ENCODE measurements around the gene SLC4A5. TPM values are rescaled to one million over a fixed set of nuclear protein-coding genes. Genes with fewer than 3 reads are reported as not detected.
A peak's percentile ranks its signal among the peaks of the same experiment; 100 is the strongest.

Gene SLC4A5
- total RNA-seq: 1 to 10 TPM; 2.2 to 4.4 TPM

GRCh38 chr2:74343316-74343715 lies at the start of gene SLC4A5:
Gene SLC4A5, minus strand, starts transcription at chr2:74343416. Its CDS starts 28,393 bp downstream, at chr2:74315023.
- Mint-ChIP-seq H3K4me3 (no peak within 1 kb of the TSS), H3K9me3 (no peaks in the 10 kb centered on the region), H3K4me1 (peaks cover 6% of the 10 kb centered on the region), H3K36me3 (ENCODE audit: low read depth) (no peaks in the 10 kb centered on the region), H3K27ac (no peak within 1 kb of the TSS), H3K27me3 (no peaks in the 10 kb centered on the region)
- no peak for ATAC-seq (replicated peaks)

DNA sequence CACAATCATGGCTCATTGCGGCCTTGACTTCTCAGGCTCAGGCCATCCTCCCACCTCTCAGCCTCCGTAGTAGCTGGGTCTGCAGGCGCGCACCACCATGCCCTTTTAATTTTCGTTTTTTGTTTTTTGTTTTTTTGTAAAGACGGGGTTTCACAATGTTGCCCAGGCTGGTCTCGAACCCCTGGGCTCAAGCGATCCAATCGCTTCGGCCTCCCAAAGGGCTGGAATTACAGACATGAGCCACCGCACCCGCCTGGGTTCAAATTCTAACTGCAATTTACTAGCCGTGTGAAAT lies 49.2 kb upstream of the SLC4A5 start:
- no peak overlapping the region for H3K4me3 Mint-ChIP-seq
- peak overlapping the region; percentile 97 for H3K27ac Mint-ChIP-seq

DNA sequence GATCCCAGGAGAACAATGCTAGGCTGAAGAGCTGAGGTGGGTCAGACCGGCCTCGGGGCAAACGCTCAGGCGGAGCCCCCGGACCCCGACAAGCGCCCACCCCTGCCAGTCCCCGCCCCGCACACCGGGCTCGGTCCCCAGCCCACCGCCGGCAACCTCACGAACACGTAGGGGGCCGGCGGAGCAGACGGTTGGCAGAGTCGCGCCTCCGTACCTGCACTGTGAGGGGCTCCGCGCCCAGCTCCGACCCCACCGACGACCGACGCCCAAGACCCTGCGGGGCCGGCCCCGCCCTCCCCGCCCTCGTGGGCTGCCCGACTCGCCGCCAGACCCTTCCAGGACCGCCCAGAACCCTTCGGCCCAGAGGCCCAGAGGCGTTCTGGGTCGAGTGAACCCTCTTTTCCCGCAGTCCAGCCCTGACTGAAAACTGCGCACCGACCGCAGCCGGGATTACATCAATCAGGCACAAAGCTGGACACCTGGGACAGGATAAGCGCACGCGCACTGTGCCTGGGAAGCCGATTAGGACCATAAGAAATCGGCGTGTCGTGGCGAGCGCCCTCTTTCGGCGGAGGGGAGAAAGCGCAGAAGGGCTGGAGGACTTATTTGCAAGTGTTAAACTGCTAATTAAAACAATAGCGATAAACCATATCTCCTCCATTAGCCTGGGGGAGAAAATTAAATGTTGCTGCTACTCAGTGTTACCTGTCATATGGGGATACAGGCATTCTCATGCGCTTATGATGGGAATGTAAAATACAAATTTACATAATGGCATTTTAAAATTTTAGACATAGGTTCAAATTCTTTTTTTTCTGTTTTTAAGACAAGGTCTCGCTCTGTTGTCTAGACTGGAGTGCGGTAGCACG lies 48.6 kb upstream of the SLC4A5 start:
- Mint-ChIP-seq H3K27ac (peak overlapping the region; percentile 97), H3K4me3 (no peak overlapping the region), H3K27me3 (peaks cover 4% of the 10 kb centered on the region), H3K9me3 (no peaks in the 10 kb centered on the region), H3K4me1 (no peaks in the 10 kb centered on the region), H3K36me3 (ENCODE audit: low read depth) (no peaks in the 10 kb centered on the region)
- peak; percentile 69 for ATAC-seq (replicated peaks)

More for the DNA sequence above, 49.2 kb upstream of the SLC4A5 start:
- Mint-ChIP-seq H3K9me3 (no peaks in the 10 kb centered on the region), H3K4me1 (no peaks in the 10 kb centered on the region), H3K36me3 (ENCODE audit: low read depth) (no peaks in the 10 kb centered on the region), H3K27me3 (peaks cover 4% of the 10 kb centered on the region)
- ATAC-seq (replicated peaks): no peak

DNA sequence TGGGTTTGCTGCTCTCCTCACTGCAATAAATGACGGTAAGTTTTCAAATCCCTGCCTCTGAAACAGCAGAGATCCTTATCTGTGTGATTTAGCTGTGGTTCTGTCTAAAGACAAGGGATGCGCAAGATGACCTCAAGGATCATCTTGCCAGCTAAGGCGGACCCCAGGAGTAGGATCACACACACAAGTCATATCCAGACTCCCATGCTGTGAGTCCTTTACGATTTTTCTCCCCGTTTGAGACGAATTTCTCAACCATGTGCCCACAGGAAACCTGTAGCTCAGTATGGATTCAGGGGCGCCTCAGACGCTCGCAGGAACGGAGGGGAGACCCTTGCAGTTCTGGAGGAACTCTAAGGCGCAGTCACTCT lies 48.0 kb upstream of the SLC4A5 start:
- no peak overlapping the region for H3K4me3 Mint-ChIP-seq
- H3K4me1 Mint-ChIP-seq: no peaks in the 10 kb centered on the region
- H3K27ac Mint-ChIP-seq: peak overlapping the region; percentile 97
- no peaks in the 10 kb centered on the region for H3K36me3 Mint-ChIP-seq (ENCODE audit: low read depth)
- ATAC-seq (replicated peaks): peak; percentile 23
- H3K9me3 Mint-ChIP-seq: no peaks in the 10 kb centered on the region
- peaks cover 4% of the 10 kb centered on the region for H3K27me3 Mint-ChIP-seq

GRCh38 chr2:74390606-74391005 lies 47.4 kb upstream of the SLC4A5 start:
- no peaks in the 10 kb centered on the region for H3K9me3 Mint-ChIP-seq
- peaks cover 4% of the 10 kb centered on the region for H3K27me3 Mint-ChIP-seq
- no peak overlapping the region for H3K4me3 Mint-ChIP-seq
- peak overlapping the region; percentile 97 for H3K27ac Mint-ChIP-seq
- no peaks in the 10 kb centered on the region for H3K36me3 Mint-ChIP-seq (ENCODE audit: low read depth)
- no peaks in the 10 kb centered on the region for H3K4me1 Mint-ChIP-seq
- ATAC-seq (replicated peaks): no peak

- ATAC-seq (replicated peaks): peak; percentile 78
- peaks cover 2% of the 10 kb centered on the region for H3K36me3 Mint-ChIP-seq (ENCODE audit: low read depth)
- no peaks in the 10 kb centered on the region for H3K4me1 Mint-ChIP-seq
- no peaks in the 10 kb centered on the region for H3K9me3 Mint-ChIP-seq
- H3K27ac Mint-ChIP-seq: no peak overlapping the region
- no peak overlapping the region for H3K4me3 Mint-ChIP-seq
- no peaks in the 10 kb centered on the region for H3K27me3 Mint-ChIP-seq
Measured at GRCh38 chr2:74387346-74387745, 44.1 kb upstream of the SLC4A5 start.

DNA sequence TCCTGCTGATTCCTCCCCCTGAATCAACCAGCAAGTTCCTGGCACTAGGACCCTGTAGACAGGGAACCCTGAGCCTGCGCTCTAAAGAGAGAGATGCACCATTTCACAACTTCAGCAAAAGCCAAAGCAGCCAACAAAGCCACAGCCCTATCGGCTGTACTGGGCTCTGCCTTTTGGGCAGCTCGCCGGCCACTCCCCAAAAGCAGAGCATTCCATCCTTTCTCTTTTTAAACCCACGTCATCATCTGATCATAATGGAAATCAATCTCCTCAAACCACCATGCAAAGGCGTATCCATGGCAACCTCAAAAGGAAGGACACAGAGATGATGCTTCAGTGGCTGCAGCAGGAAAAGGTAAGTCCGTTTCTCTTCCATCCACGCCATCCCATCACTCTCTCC lies 42.2 kb upstream of the SLC4A5 start:
- H3K27ac Mint-ChIP-seq: no peak overlapping the region
- H3K9me3 Mint-ChIP-seq: no peaks in the 10 kb centered on the region
- H3K27me3 Mint-ChIP-seq: no peaks in the 10 kb centered on the region
- no peak for ATAC-seq (replicated peaks)
- H3K4me1 Mint-ChIP-seq: peaks cover 13% of the 10 kb centered on the region
- H3K36me3 Mint-ChIP-seq (ENCODE audit: low read depth): peaks cover 13% of the 10 kb centered on the region
- no peak overlapping the region for H3K4me3 Mint-ChIP-seq

DNA sequence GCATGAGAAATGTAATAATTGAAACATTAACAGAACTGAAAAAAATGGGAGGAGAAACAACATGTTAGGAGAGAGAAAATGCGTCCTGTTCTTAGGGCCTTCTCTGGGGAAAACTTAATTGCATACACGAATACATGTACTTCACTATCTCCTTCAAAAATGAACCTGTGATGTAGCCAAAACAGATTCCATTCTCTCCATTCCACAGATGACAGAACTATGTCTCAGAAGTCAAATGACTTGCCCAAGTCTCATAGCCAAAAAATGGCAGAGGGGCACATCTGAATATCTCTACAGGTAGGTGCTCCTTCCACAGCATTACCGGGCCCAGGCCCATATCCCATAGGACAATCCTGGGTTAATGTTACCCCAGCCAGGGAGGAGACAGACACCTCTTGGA lies 40.8 kb upstream of the SLC4A5 start:
- H3K4me1 Mint-ChIP-seq: peaks cover 17% of the 10 kb centered on the region
- no peak for ATAC-seq (replicated peaks)
- H3K27ac Mint-ChIP-seq: no peak overlapping the region
- no peak overlapping the region for H3K4me3 Mint-ChIP-seq
- H3K36me3 Mint-ChIP-seq (ENCODE audit: low read depth): peaks cover 13% of the 10 kb centered on the region
- H3K9me3 Mint-ChIP-seq: no peaks in the 10 kb centered on the region
- no peaks in the 10 kb centered on the region for H3K27me3 Mint-ChIP-seq

- Mint-ChIP-seq H3K4me3 (no peak overlapping the region), H3K4me1 (peaks cover 21% of the 10 kb centered on the region), H3K36me3 (ENCODE audit: low read depth) (peaks cover 18% of the 10 kb centered on the region), H3K9me3 (no peaks in the 10 kb centered on the region), H3K27me3 (no peaks in the 10 kb centered on the region), H3K27ac (no peak overlapping the region)
- no peak for ATAC-seq (replicated peaks)
Measured at GRCh38 chr2:74383254-74383653, 40.0 kb upstream of the SLC4A5 start.

- Mint-ChIP-seq H3K36me3 (ENCODE audit: low read depth) (peaks cover 33% of the 10 kb centered on the region), H3K9me3 (no peaks in the 10 kb centered on the region), H3K27ac (peak overlapping the region; percentile 89), H3K27me3 (no peaks in the 10 kb centered on the region), H3K4me3 (no peak overlapping the region), H3K4me1 (peaks cover 26% of the 10 kb centered on the region)
- ATAC-seq (replicated peaks): no peak
Measured at GRCh38 chr2:74381751-74382150, 38.5 kb upstream of the SLC4A5 start.

GRCh38 chr2:74379851-74380789 lies 36.9 kb upstream of the SLC4A5 start, which contains the start of gene DCTN1:
Gene DCTN1, minus strand, starts transcription at chr2:74380311. Its CDS starts 274 bp downstream, at chr2:74380037.
- Mint-ChIP-seq H3K4me1 (peaks cover 26% of the 10 kb centered on the region), H3K4me3 (peak within 1 kb of the TSS; percentile 48), H3K36me3 (ENCODE audit: low read depth) (peaks cover 43% of the 10 kb centered on the region), H3K27ac (peak within 1 kb of the TSS; percentile 89), H3K27me3 (no peaks in the 10 kb centered on the region), H3K9me3 (no peaks in the 10 kb centered on the region)
- peak; percentile 38 for ATAC-seq (replicated peaks)

GRCh38 chr2:74378007-74378406 lies 34.8 kb upstream of the SLC4A5 start:
- no peak overlapping the region for H3K27ac Mint-ChIP-seq
- H3K9me3 Mint-ChIP-seq: no peaks in the 10 kb centered on the region
- peaks cover 29% of the 10 kb centered on the region for H3K4me1 Mint-ChIP-seq
- no peaks in the 10 kb centered on the region for H3K27me3 Mint-ChIP-seq
- ATAC-seq (replicated peaks): no peak
- H3K36me3 Mint-ChIP-seq (ENCODE audit: low read depth): peaks cover 43% of the 10 kb centered on the region
- no peak overlapping the region for H3K4me3 Mint-ChIP-seq

- Mint-ChIP-seq H3K4me1 (peaks cover 19% of the 10 kb centered on the region), H3K36me3 (ENCODE audit: low read depth) (peaks cover 41% of the 10 kb centered on the region), H3K27me3 (no peaks in the 10 kb centered on the region), H3K9me3 (no peaks in the 10 kb centered on the region), H3K27ac (peak overlapping the region; percentile 57), H3K4me3 (no peak overlapping the region)
- no peak for ATAC-seq (replicated peaks)
Measured at GRCh38 chr2:74375838-74376237, 32.6 kb upstream of the SLC4A5 start.

DNA sequence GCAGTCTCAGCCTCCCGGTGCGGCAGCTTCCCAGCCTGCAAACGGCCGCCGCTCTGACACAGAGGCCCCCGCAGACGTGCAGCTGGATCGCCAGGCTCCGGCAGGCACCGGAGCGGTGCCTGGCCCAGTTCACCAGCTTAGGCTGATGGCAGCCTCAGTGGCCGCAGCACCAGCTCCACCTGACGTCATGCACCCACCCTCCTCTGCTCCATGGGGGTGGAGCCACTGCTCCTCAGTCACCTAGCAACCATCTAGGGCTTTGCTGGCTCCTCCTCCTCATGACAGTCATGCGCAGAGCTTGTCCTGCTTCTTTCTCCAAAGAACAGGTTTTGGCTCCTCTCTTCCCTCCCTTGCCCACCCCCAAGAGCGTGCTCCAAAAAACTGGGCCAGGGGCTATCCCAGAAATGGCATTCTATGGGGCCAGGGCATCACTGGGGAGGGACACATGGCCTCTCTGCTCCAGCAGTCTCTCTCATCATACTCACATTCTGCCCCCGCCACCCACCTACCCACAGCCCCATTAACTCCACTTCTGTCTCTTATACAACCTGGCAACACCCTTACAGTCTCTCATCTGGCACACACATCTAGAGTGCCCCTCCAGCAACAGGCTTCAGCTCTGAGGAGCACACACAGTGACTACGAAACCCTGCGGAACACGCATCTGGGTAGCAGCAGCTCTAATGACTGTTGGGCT lies 31.4 kb upstream of the SLC4A5 start:
- Mint-ChIP-seq H3K4me1 (peaks cover 13% of the 10 kb centered on the region), H3K4me3 (no peak overlapping the region), H3K27me3 (no peaks in the 10 kb centered on the region), H3K27ac (no peak overlapping the region), H3K9me3 (no peaks in the 10 kb centered on the region), H3K36me3 (ENCODE audit: low read depth) (peaks cover 53% of the 10 kb centered on the region)
- no peak for ATAC-seq (replicated peaks)
